Stimulated activated memory B cell treated with anti-CD40 and anti-IgM and Interleukin-4, amounts not matched to agents 10 μg/mL and 1 μg/mL and 100 μg/mL, for 72 hours (primary cell): ENCODE measurements around the gene IST1.

Experiments used
- ATAC-seq: fragments of 150-1000 bp; cut with Tn5 transposase; 2 replicates; pipeline ENCODE4 v1.10.0; 2021
- H3K27ac Mint-ChIP-seq: one replicate; pipeline ENCODE4 v1.8.0; 2022; ENCODE audit warnings: mild to moderate bottlenecking, mixed read lengths
- H3K27me3 Mint-ChIP-seq: one replicate; pipeline ENCODE4 v1.8.0; 2022; ENCODE audit warnings: mixed read lengths
- H3K36me3 Mint-ChIP-seq: one replicate; pipeline ENCODE4 v1.8.0; 2022; ENCODE audit warnings: mixed read lengths
- H3K4me1 Mint-ChIP-seq: one replicate; pipeline ENCODE4 v1.8.0; 2022; ENCODE audit warnings: mixed read lengths
- H3K4me3 Mint-ChIP-seq: one replicate; pipeline ENCODE4 v1.8.0; 2022; ENCODE audit warnings: mild to moderate bottlenecking, moderate library complexity, mixed read lengths
- H3K9me3 Mint-ChIP-seq: one replicate; pipeline ENCODE4 v1.8.0; 2022; ENCODE audit warnings: mixed read lengths

IST1 gene

GRCh38 chr16:71894921-71895678 is at the start of gene IST1:
TSS of gene IST1 (plus strand) at chr16:71895531. CDS start at chr16:71915641, 20,110 bp downstream.
- peak within 1 kb of the TSS; percentile 97 for H3K4me3 Mint-ChIP-seq
- peak within 1 kb of the TSS; percentile 98 for H3K27ac Mint-ChIP-seq
- ATAC-seq = peak; percentile 97
- H3K27me3 Mint-ChIP-seq = no peaks in the 10 kb centered on the region
- H3K36me3 Mint-ChIP-seq = no peaks in the 10 kb centered on the region
- H3K4me1 Mint-ChIP-seq = peaks cover 46% of the 10 kb centered on the region
- H3K9me3 Mint-ChIP-seq = no peaks in the 10 kb centered on the region

GRCh38 chr16:71845639-71846430 is 49.5 kb upstream of the IST1 start, which contains the start of gene ATXN1L:
TSS of gene ATXN1L (plus strand) at chr16:71845976. CDS start at chr16:71849741, 3,765 bp downstream.
- no peaks in the 10 kb centered on the region for H3K27me3 Mint-ChIP-seq

GRCh38 chr16:71846431-71846830 is 48.9 kb upstream of the IST1 start:
- Mint-ChIP-seq H3K4me3 (peak overlapping the region; percentile 95), H3K27ac (peak overlapping the region; percentile 96), H3K27me3 (no peaks in the 10 kb centered on the region), H3K36me3 (peaks cover 33% of the 10 kb centered on the region), H3K4me1 (peaks cover 60% of the 10 kb centered on the region), H3K9me3 (no peaks in the 10 kb centered on the region)
- ATAC-seq = no peak

More at GRCh38 chr16:71845639-71846430, 49.5 kb upstream of the IST1 start, which contains the start of gene ATXN1L:
- peak within 1 kb of the TSS; percentile 96 for H3K27ac Mint-ChIP-seq
- ATAC-seq = peak; percentile 95
- H3K36me3 Mint-ChIP-seq = peaks cover 27% of the 10 kb centered on the region
- no peaks in the 10 kb centered on the region for H3K9me3 Mint-ChIP-seq
- H3K4me3 Mint-ChIP-seq = peak within 1 kb of the TSS; percentile 95
- peaks cover 58% of the 10 kb centered on the region for H3K4me1 Mint-ChIP-seq

GRCh38 chr16:71847096-71847495 is 48.2 kb upstream of the IST1 start:
- H3K4me3 Mint-ChIP-seq = peak overlapping the region; percentile 95
- H3K4me1 Mint-ChIP-seq = peaks cover 63% of the 10 kb centered on the region
- H3K9me3 Mint-ChIP-seq = no peaks in the 10 kb centered on the region
- peaks cover 40% of the 10 kb centered on the region for H3K36me3 Mint-ChIP-seq
- no peak for ATAC-seq
- peak overlapping the region; percentile 96 for H3K27ac Mint-ChIP-seq
- H3K27me3 Mint-ChIP-seq = no peaks in the 10 kb centered on the region

GRCh38 chr16:71848622-71849021 is 46.7 kb upstream of the IST1 start:
- Mint-ChIP-seq H3K4me1 (peaks cover 64% of the 10 kb centered on the region), H3K36me3 (peaks cover 51% of the 10 kb centered on the region), H3K27me3 (no peaks in the 10 kb centered on the region), H3K27ac (no peak overlapping the region), H3K9me3 (no peaks in the 10 kb centered on the region), H3K4me3 (no peak overlapping the region)
- ATAC-seq = no peak

GRCh38 chr16:71851746-71852145 is 43.6 kb upstream of the IST1 start:
- no peak for ATAC-seq
- H3K9me3 Mint-ChIP-seq = no peaks in the 10 kb centered on the region
- H3K4me1 Mint-ChIP-seq = peaks cover 74% of the 10 kb centered on the region
- no peak overlapping the region for H3K4me3 Mint-ChIP-seq
- H3K27me3 Mint-ChIP-seq = no peaks in the 10 kb centered on the region
- H3K36me3 Mint-ChIP-seq = peaks cover 66% of the 10 kb centered on the region
- H3K27ac Mint-ChIP-seq = peak overlapping the region; percentile 87

GRCh38 chr16:71852158-71852557 is 43.2 kb upstream of the IST1 start:
- ATAC-seq = no peak
- no peaks in the 10 kb centered on the region for H3K27me3 Mint-ChIP-seq
- peaks cover 66% of the 10 kb centered on the region for H3K36me3 Mint-ChIP-seq
- H3K4me1 Mint-ChIP-seq = peaks cover 74% of the 10 kb centered on the region
- H3K9me3 Mint-ChIP-seq = no peaks in the 10 kb centered on the region
- H3K4me3 Mint-ChIP-seq = no peak overlapping the region
- H3K27ac Mint-ChIP-seq = peak overlapping the region; percentile 87

GRCh38 chr16:71852561-71852960 is 42.8 kb upstream of the IST1 start:
- Mint-ChIP-seq H3K4me3 (no peak overlapping the region), H3K27me3 (no peaks in the 10 kb centered on the region), H3K9me3 (no peaks in the 10 kb centered on the region), H3K36me3 (peaks cover 66% of the 10 kb centered on the region), H3K27ac (peak overlapping the region; percentile 87), H3K4me1 (peaks cover 73% of the 10 kb centered on the region)
- no peak for ATAC-seq

GRCh38 chr16:71853413-71853812 is 41.9 kb upstream of the IST1 start:
- no peaks in the 10 kb centered on the region for H3K9me3 Mint-ChIP-seq
- peak; percentile 86 for ATAC-seq
- H3K4me3 Mint-ChIP-seq = peak overlapping the region; percentile 68
- peaks cover 59% of the 10 kb centered on the region for H3K36me3 Mint-ChIP-seq
- H3K4me1 Mint-ChIP-seq = peaks cover 65% of the 10 kb centered on the region
- peak overlapping the region; percentile 87 for H3K27ac Mint-ChIP-seq
- no peaks in the 10 kb centered on the region for H3K27me3 Mint-ChIP-seq

- no peak for ATAC-seq
- peaks cover 59% of the 10 kb centered on the region for H3K36me3 Mint-ChIP-seq
- no peaks in the 10 kb centered on the region for H3K27me3 Mint-ChIP-seq
- H3K9me3 Mint-ChIP-seq = no peaks in the 10 kb centered on the region
- H3K4me3 Mint-ChIP-seq = no peak overlapping the region
- H3K27ac Mint-ChIP-seq = peak overlapping the region; percentile 87
- H3K4me1 Mint-ChIP-seq = peaks cover 61% of the 10 kb centered on the region
These were observed 40.9 kb upstream of the IST1 start for GRCh38 chr16:71854369-71854948.

GRCh38 chr16:71855937-71856662 is 39.2 kb upstream of the IST1 start:
- H3K4me1 Mint-ChIP-seq = peaks cover 61% of the 10 kb centered on the region
- no peak overlapping the region for H3K4me3 Mint-ChIP-seq

GRCh38 chr16:71859762-71860521 is 35.4 kb upstream of the IST1 start:
- Mint-ChIP-seq H3K27ac (no peak overlapping the region), H3K36me3 (peaks cover 35% of the 10 kb centered on the region), H3K4me3 (no peak overlapping the region), H3K9me3 (no peaks in the 10 kb centered on the region), H3K4me1 (peaks cover 24% of the 10 kb centered on the region), H3K27me3 (no peaks in the 10 kb centered on the region)
- no peak for ATAC-seq

More at GRCh38 chr16:71855937-71856662, 39.2 kb upstream of the IST1 start:
- Mint-ChIP-seq H3K27ac (peak overlapping the region; percentile 60), H3K9me3 (no peaks in the 10 kb centered on the region), H3K27me3 (no peaks in the 10 kb centered on the region), H3K36me3 (peaks cover 54% of the 10 kb centered on the region)
- no peak for ATAC-seq

- H3K4me3 Mint-ChIP-seq = no peak overlapping the region
- no peaks in the 10 kb centered on the region for H3K27me3 Mint-ChIP-seq
- no peaks in the 10 kb centered on the region for H3K9me3 Mint-ChIP-seq
- no peaks in the 10 kb centered on the region for H3K4me1 Mint-ChIP-seq
- peaks cover 31% of the 10 kb centered on the region for H3K36me3 Mint-ChIP-seq
- no peak overlapping the region for H3K27ac Mint-ChIP-seq
- ATAC-seq = no peak
These were observed 31.3 kb upstream of the IST1 start for GRCh38 chr16:71863995-71864394.

GRCh38 chr16:71865173-71865863 is 30.0 kb upstream of the IST1 start:
- no peak for ATAC-seq
- H3K9me3 Mint-ChIP-seq = no peaks in the 10 kb centered on the region
- peak overlapping the region; percentile 4 for H3K27ac Mint-ChIP-seq

More at GRCh38 chr16:71865173-71865863, 30.0 kb upstream of the IST1 start:
- H3K4me3 Mint-ChIP-seq = no peak overlapping the region
- peaks cover 8% of the 10 kb centered on the region for H3K4me1 Mint-ChIP-seq
- peaks cover 31% of the 10 kb centered on the region for H3K36me3 Mint-ChIP-seq
- H3K27me3 Mint-ChIP-seq = no peaks in the 10 kb centered on the region
